H9 (cell line): ENCODE data around the gene LDB2. TPM values are rescaled to one million over a fixed set of nuclear protein-coding genes. Genes with fewer than 3 reads are reported as not detected.

ENCODE experiments used
- DNase-seq: peaks from one replicate; pipeline ENCODE4 v3.0.0-alpha.2; 2017
- H2AFZ ChIP-seq: one replicate; pipeline ENCODE4 v1.6.1; 2013; ENCODE audit warnings: mild to moderate bottlenecking, low read length, control low read depth, moderate library complexity
- H2AK5ac ChIP-seq: 2 replicates; pipeline ENCODE4 v1.6.1; 2013; ENCODE audit warnings: low read length, control low read depth, mixed read lengths; ENCODE audit not compliant: insufficient read length
- H2BK120ac ChIP-seq: one replicate; pipeline ENCODE4 v1.6.1; 2013; ENCODE audit warnings: low read depth, mild to moderate bottlenecking, low read length, control low read depth, inconsistent platforms; ENCODE audit not compliant: poor library complexity, severe bottlenecking
- H2BK12ac ChIP-seq: 2 replicates; pipeline ENCODE4 v1.6.1; 2013; ENCODE audit warnings: low read length, control low read depth, mixed read lengths, low read depth; ENCODE audit not compliant: insufficient read length
- H2BK15ac ChIP-seq: 2 replicates; pipeline ENCODE4 v1.6.1; 2013; ENCODE audit warnings: low read depth, low read length, control low read depth
- H2BK20ac ChIP-seq: one replicate; pipeline ENCODE4 v1.6.1; 2013; ENCODE audit warnings: low read depth, mild to moderate bottlenecking, low read length, control low read depth, inconsistent platforms; ENCODE audit not compliant: poor library complexity, severe bottlenecking
- H2BK5ac ChIP-seq: 2 replicates; pipeline ENCODE4 v1.6.1; 2013; ENCODE audit warnings: low read length, control low read depth, mixed read lengths; ENCODE audit not compliant: insufficient read length
- H3K14ac ChIP-seq: 2 replicates; pipeline ENCODE4 v1.6.1; 2013; ENCODE audit warnings: low read length, control low read depth; ENCODE audit not compliant: insufficient read depth
- H3K18ac ChIP-seq: 2 replicates; pipeline ENCODE4 v1.6.1; 2013; ENCODE audit warnings: low read depth, mild to moderate bottlenecking, mixed read lengths, low read length, control low read depth; ENCODE audit not compliant: insufficient read length
- H3K23ac ChIP-seq: 2 replicates; pipeline ENCODE4 v1.6.1; 2013; ENCODE audit warnings: low read length, control low read depth, mixed read lengths, low read depth; ENCODE audit not compliant: insufficient read length
- H3K23me2 ChIP-seq: 2 replicates; pipeline ENCODE4 v1.6.1; 2013; ENCODE audit warnings: low read depth, mild to moderate bottlenecking, mixed read lengths, low read length, control low read depth; ENCODE audit not compliant: insufficient read length, poor library complexity, severe bottlenecking
- H3K27ac ChIP-seq: 2 replicates; pipeline ENCODE4 v1.5.1; 2013; ENCODE audit warnings: low read length, control low read depth, mixed read lengths, low read depth; ENCODE audit not compliant: insufficient read length
- H3K27me3 ChIP-seq: 2 replicates; pipeline ENCODE4 v1.6.1; 2013; ENCODE audit warnings: low read length, control low read depth, inconsistent platforms; ENCODE audit not compliant: insufficient read depth
- H3K4ac ChIP-seq: 2 replicates; pipeline ENCODE4 v1.6.1; 2013; ENCODE audit warnings: low read depth, mild to moderate bottlenecking, control low read depth, inconsistent platforms, low read length, moderate library complexity
- H3K4me1 ChIP-seq: 2 replicates; pipeline ENCODE4 v1.6.1; 2013; ENCODE audit warnings: low read length, control low read depth, inconsistent platforms; ENCODE audit not compliant: insufficient read depth
- H3K4me2 ChIP-seq: 2 replicates; pipeline ENCODE4 v1.6.1; 2013; ENCODE audit warnings: low read length, control low read depth, mixed read lengths; ENCODE audit not compliant: insufficient read length, insufficient read depth
- H3K56ac ChIP-seq: 2 replicates; pipeline ENCODE4 v1.6.1; 2013; ENCODE audit warnings: low read depth, mild to moderate bottlenecking, mixed read lengths, low read length, control low read depth; ENCODE audit not compliant: insufficient read length
- H3K79me1 ChIP-seq: 2 replicates; pipeline ENCODE4 v1.6.1; 2013; ENCODE audit warnings: low read depth, mild to moderate bottlenecking, moderate library complexity, low read length, control low read depth, inconsistent platforms; ENCODE audit not compliant: insufficient read depth, poor library complexity, severe bottlenecking
- H3K79me2 ChIP-seq: 2 replicates; pipeline ENCODE4 v1.6.1; 2013; ENCODE audit warnings: low read length, control low read depth, inconsistent platforms; ENCODE audit not compliant: insufficient read depth
- H3K9ac ChIP-seq: 2 replicates; pipeline ENCODE4 v1.6.1; 2013; ENCODE audit warnings: low read length, control low read depth, mixed read lengths; ENCODE audit not compliant: insufficient read length; ENCODE audit errors: extremely low read depth
- H3K9me3 ChIP-seq: one replicate; pipeline ENCODE4 v1.6.1; 2013; ENCODE audit warnings: low read depth, low read length, inconsistent platforms; ENCODE audit not compliant: control insufficient read depth
- H3T11ph ChIP-seq: one replicate; pipeline ENCODE4 v1.6.1; 2013; ENCODE audit warnings: mild to moderate bottlenecking, low read length, control low read depth, inconsistent platforms
- H4K20me1 ChIP-seq: one replicate; pipeline ENCODE4 v1.6.1; 2013; ENCODE audit not compliant: control insufficient read depth, insufficient read length, insufficient read depth
- H4K5ac ChIP-seq: 2 replicates; pipeline ENCODE4 v1.6.1; 2013; ENCODE audit warnings: low read depth, mild to moderate bottlenecking, mixed read lengths, low read length, control low read depth; ENCODE audit not compliant: insufficient read length
- H4K8ac ChIP-seq: replicated peaks from 2 replicates; pipeline ENCODE4 v1.6.1; 2013; ENCODE audit warnings: low read length, control low read depth, mixed read lengths, low read depth; ENCODE audit not compliant: insufficient read length
- H4K91ac ChIP-seq: 2 replicates; pipeline ENCODE4 v1.6.1; 2013; ENCODE audit warnings: low read depth, mild to moderate bottlenecking, moderate library complexity, mixed read lengths, low read length, control low read depth; ENCODE audit not compliant: insufficient read length
- H3K27ac Mint-ChIP-seq, 3 experiments: 2 replicates in 2 of 3; 3 replicates in 1 of 3; pipeline ENCODE4 v1.8.0; 2020 to 2021; ENCODE audit warnings: mixed read lengths in 3 of 3, mild to moderate bottlenecking in 1 of 3, moderate library complexity in 1 of 3
- H3K27me3 Mint-ChIP-seq: 2 replicates; pipeline ENCODE4 v1.8.0; 2021; ENCODE audit warnings: low read depth, mild to moderate bottlenecking, moderate library complexity, mixed read lengths
- H3K36me3 Mint-ChIP-seq, 3 experiments: 2 replicates in 2 of 3; 3 replicates in 1 of 3; pipeline ENCODE4 v1.8.0; 2020 to 2021; ENCODE audit warnings: low read depth in 3 of 3, mixed read lengths in 3 of 3; ENCODE audit not compliant: insufficient read depth in 1 of 3
- H3K4me1 Mint-ChIP-seq, 2 experiments: 2 replicates each; pipeline ENCODE4 v1.8.0; 2020; ENCODE audit warnings: mixed read lengths in 2 of 2
- H3K4me3 Mint-ChIP-seq, 2 experiments: 2 replicates in 1 of 2; 3 replicates in 1 of 2; pipeline ENCODE4 v1.8.0; 2020 to 2021; ENCODE audit warnings: mild to moderate bottlenecking in 2 of 2, mixed read lengths in 2 of 2, moderate library complexity in 1 of 2
- H3K9me3 Mint-ChIP-seq, 2 experiments: 2 replicates in 1 of 2; 3 replicates in 1 of 2; pipeline ENCODE4 v1.8.0; 2020; ENCODE audit warnings: mild to moderate bottlenecking in 2 of 2, mixed read lengths in 2 of 2, moderate library complexity in 1 of 2
- WGBS: extraction: QIAGEN DNeasy Blood & Tissue Kit; methylation state at CpG from one replicate; pipeline ENCODE4 v1.1.7; 2013; ENCODE audit warnings: missing lambda C conversion rate, low lambda C conversion rate, mixed read lengths; ENCODE audit not compliant: insufficient read length; ENCODE audit errors: extremely low coverage; 5-methylcytosine and 5-hydroxymethylcytosine counted together
- total RNA-seq: library from RNA; stranded (reverse); gene quantifications from 2 replicates; pipeline ENCODE4 v1.2.1, GENCODE V29; 2021
- TF ChIP-seq, protein P1 (sequence below): fragments of 200-600 bp; sonication (generic); conservative IDR thresholded peaks from 3 replicates; pipeline ENCODE4 v1.8.0; 2021; ENCODE audit warnings: antibody characterized with exemption, mild to moderate bottlenecking

LDB2 gene
- total RNA-seq, 1 experiment from 2014 or later = 22.5 TPM

DNA sequence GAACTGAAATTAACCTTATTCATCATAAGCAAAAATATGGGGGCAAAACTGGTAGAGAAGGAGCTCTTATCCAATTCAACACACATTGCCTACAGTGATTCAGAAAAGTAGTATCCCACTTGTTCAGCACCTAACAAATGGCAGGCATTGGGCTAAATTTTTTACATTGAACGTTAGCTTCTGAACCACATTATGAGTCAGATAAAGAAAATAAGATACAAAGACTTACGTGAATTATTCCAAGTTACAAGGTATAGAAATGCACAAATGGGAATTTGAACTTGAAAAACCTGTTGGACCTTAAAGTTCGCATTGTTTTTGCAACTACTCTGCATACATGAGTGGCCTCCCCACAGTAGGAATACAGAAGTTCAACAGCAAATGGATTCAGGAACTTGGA, 210.6 kb downstream of the LDB2 start:
- Histone ChIP-seq H3T11ph (no peak overlapping the region), H2BK120ac (no peak overlapping the region), H2AFZ (no peak overlapping the region), H3K9ac (no peak overlapping the region), H3K4me1 (peaks cover 6% of the 10 kb centered on the region), H4K5ac (no peak overlapping the region), H3K27me3 (no peaks in the 10 kb centered on the region), H2BK12ac (no peak overlapping the region), H4K8ac (no peak overlapping the region), H4K91ac (no peak overlapping the region), H3K56ac (no peak overlapping the region), H3K23me2 (no peaks in the 10 kb centered on the region), H2BK5ac (no peak overlapping the region), H3K9me3 (no peaks in the 10 kb centered on the region), H3K18ac (no peak overlapping the region), H2BK20ac (no peak overlapping the region), H3K14ac (no peak overlapping the region), H2BK15ac (no peak overlapping the region), H3K79me2 (no peaks in the 10 kb centered on the region), H3K27ac (no peak overlapping the region), H3K79me1 (no peaks in the 10 kb centered on the region), H3K4me2 (no peak overlapping the region), H3K4ac (no peak overlapping the region), H3K23ac (no peak overlapping the region), H2AK5ac (no peak overlapping the region), H4K20me1 (no peaks in the 10 kb centered on the region)
- Mint-ChIP-seq H3K4me1 (peaks cover 13 to 28% of the 10 kb centered on the region in 2 experiments), H3K27ac (no peak overlapping the region), H3K27me3 (no peaks in the 10 kb centered on the region), H3K4me3 (no peak overlapping the region), H3K36me3 (peaks cover 0 to 5% (median 0%) of the 10 kb centered on the region in 3 experiments; a peak in 2 of 7 replicates), H3K9me3 (no peaks in the 10 kb centered on the region)
- no peak for DNase-seq
- TF ChIP-seq, protein P1, sequence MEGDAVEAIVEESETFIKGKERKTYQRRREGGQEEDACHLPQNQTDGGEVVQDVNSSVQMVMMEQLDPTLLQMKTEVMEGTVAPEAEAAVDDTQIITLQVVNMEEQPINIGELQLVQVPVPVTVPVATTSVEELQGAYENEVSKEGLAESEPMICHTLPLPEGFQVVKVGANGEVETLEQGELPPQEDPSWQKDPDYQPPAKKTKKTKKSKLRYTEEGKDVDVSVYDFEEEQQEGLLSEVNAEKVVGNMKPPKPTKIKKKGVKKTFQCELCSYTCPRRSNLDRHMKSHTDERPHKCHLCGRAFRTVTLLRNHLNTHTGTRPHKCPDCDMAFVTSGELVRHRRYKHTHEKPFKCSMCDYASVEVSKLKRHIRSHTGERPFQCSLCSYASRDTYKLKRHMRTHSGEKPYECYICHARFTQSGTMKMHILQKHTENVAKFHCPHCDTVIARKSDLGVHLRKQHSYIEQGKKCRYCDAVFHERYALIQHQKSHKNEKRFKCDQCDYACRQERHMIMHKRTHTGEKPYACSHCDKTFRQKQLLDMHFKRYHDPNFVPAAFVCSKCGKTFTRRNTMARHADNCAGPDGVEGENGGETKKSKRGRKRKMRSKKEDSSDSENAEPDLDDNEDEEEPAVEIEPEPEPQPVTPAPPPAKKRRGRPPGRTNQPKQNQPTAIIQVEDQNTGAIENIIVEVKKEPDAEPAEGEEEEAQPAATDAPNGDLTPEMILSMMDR = no peak
- WGBS = no CpG with 5 or more reads among the region's 3 CpGs
